Neural cell (in vitro differentiated cells): ENCODE data around the gene IFI30. TPM values are rescaled to one million over a fixed set of nuclear protein-coding genes. Genes with fewer than 3 reads are reported as not detected.

ENCODE experiments used
- H2AFZ ChIP-seq: fragments of 200-600, 300-800 bp; sonication (generic), shearing (Covaris generic); 2 replicates; pipeline ENCODE4 v1.6.0; 2014; ENCODE audit warnings: low read depth, mild to moderate bottlenecking, antibody characterized with exemption, low read length, moderate library complexity
- H3F3A ChIP-seq: fragments of 200-600 bp; shearing (Covaris generic); 2 replicates; pipeline ENCODE4 v1.6.1; 2016; ENCODE audit warnings: mild to moderate bottlenecking, moderate library complexity, mixed read lengths, antibody characterized with exemption, low read length; ENCODE audit not compliant: insufficient read depth, poor library complexity, severe bottlenecking
- H3K27ac ChIP-seq: fragments of 200-600, 300-800 bp; sonication (generic), shearing (Covaris generic); 2 replicates; pipeline ENCODE4 v1.5.1; 2014; ENCODE audit warnings: mild to moderate bottlenecking, low read length, moderate library complexity
- H3K27me3 ChIP-seq: fragments of 300-800, 200-600 bp; sonication (generic), shearing (Covaris generic); 2 replicates; pipeline ENCODE4 v1.6.0; 2014; ENCODE audit warnings: mild to moderate bottlenecking, low read depth, low read length, moderate library complexity; ENCODE audit not compliant: insufficient read depth
- H3K36me3 ChIP-seq: fragments of 300-800, 200-600 bp; sonication (generic), shearing (Covaris generic); 2 replicates; pipeline ENCODE4 v1.5.1; 2014; ENCODE audit warnings: mild to moderate bottlenecking, antibody characterized with exemption, low read length, moderate library complexity; ENCODE audit not compliant: insufficient read depth
- H3K4me2 ChIP-seq: fragments of 300-800, 200-600 bp; sonication (generic), shearing (Covaris generic); 2 replicates; pipeline ENCODE4 v1.6.0; 2014; ENCODE audit warnings: mild to moderate bottlenecking, low read length
- H3K4me3 ChIP-seq: fragments of 300-800, 200-600 bp; sonication (generic), shearing (Covaris generic); 2 replicates; pipeline ENCODE4 v1.5.1; 2014; ENCODE audit warnings: mild to moderate bottlenecking, low read length, moderate library complexity
- H3K79me2 ChIP-seq: fragments of 200-600 bp; shearing (Covaris generic); replicated peaks from 2 replicates; pipeline ENCODE4 v1.6.0; 2014; ENCODE audit warnings: mild to moderate bottlenecking, low read length, moderate library complexity; ENCODE audit not compliant: insufficient read depth
- H3K9ac ChIP-seq: fragments of 300-800, 200-600 bp; sonication (generic), shearing (Covaris generic); 2 replicates; pipeline ENCODE4 v1.6.1; 2016; ENCODE audit warnings: mild to moderate bottlenecking, low read length, mixed read lengths
- H3K9me2 ChIP-seq: fragments of 200-600 bp; shearing (Covaris generic); 2 replicates; pipeline ENCODE4 v1.6.1; 2016; ENCODE audit warnings: mild to moderate bottlenecking, low read length, mixed read lengths; ENCODE audit not compliant: insufficient read depth
- H3K9me3 ChIP-seq: fragments of 200-600, 300-800 bp; sonication (generic), shearing (Covaris generic); 2 replicates; pipeline ENCODE4 v1.6.1; 2016; ENCODE audit warnings: mild to moderate bottlenecking, mixed run types, low read length, moderate library complexity, mixed read lengths
- H4K20me1 ChIP-seq: fragments of 200-600 bp; shearing (Covaris generic); 2 replicates; pipeline ENCODE4 v1.6.1; 2016; ENCODE audit warnings: mild to moderate bottlenecking, mixed run types; ENCODE audit not compliant: insufficient read depth
- CTCF ChIP-seq: fragments of 450-650 bp; IDR thresholded peaks from 2 replicates; pipeline ENCODE4 v1.5.1; 2014; ENCODE audit warnings: antibody characterized with exemption, mild to moderate bottlenecking, moderate library complexity; ENCODE audit not compliant: poor library complexity, severe bottlenecking
- EP300 ChIP-seq: fragments of 450-650 bp; conservative IDR thresholded peaks from 2 replicates; pipeline ENCODE4 v1.6.1; 2014; ENCODE audit warnings: antibody characterized with exemption, mild to moderate bottlenecking, moderate library complexity; ENCODE audit not compliant: poor library complexity, severe bottlenecking
- EZH2 ChIP-seq: fragments of 200-600, 300-800 bp; shearing (Covaris generic), sonication (generic); IDR thresholded peaks from 2 replicates; pipeline ENCODE4 v1.6.1; 2014; ENCODE audit warnings: antibody characterized with exemption, low read length, borderline replicate concordance, mild to moderate bottlenecking; ENCODE audit not compliant: insufficient read depth, poor library complexity, severe bottlenecking
- MXI1 ChIP-seq: fragments of 450-650 bp; conservative IDR thresholded peaks from 2 replicates; pipeline ENCODE4 v1.6.1; 2014; ENCODE audit warnings: antibody characterized with exemption, mild to moderate bottlenecking; ENCODE audit not compliant: poor library complexity, severe bottlenecking
- POLR2AphosphoS5 ChIP-seq: IDR thresholded peaks from 2 replicates; pipeline ENCODE4 v1.6.1; 2012
- RAD21 ChIP-seq: fragments of 450-650 bp; conservative IDR thresholded peaks from 2 replicates; pipeline ENCODE4 v1.6.1; 2014; ENCODE audit warnings: antibody characterized with exemption, mild to moderate bottlenecking, moderate library complexity
- REST ChIP-seq: IDR thresholded peaks from 2 replicates; pipeline ENCODE4 v1.6.1; 2012; ENCODE audit warnings: borderline replicate concordance
- SMC3 ChIP-seq: fragments of 450-650 bp; conservative IDR thresholded peaks from 2 replicates; pipeline ENCODE4 v1.6.1; 2014; ENCODE audit warnings: antibody characterized with exemption, mild to moderate bottlenecking, moderate library complexity; ENCODE audit not compliant: poor library complexity
- TAF1 ChIP-seq: IDR thresholded peaks from 2 replicates; pipeline ENCODE4 v1.6.1; 2012; ENCODE audit warnings: low read depth
- polyA plus RNA-seq: library from polyadenylated mRNA; depleted of rRNA; stranded (reverse); fragments of >200 nt; gene quantifications from 2 replicates; pipeline ENCODE4 v1.2.3, GENCODE V29; 2014

IFI30 gene
- polyA plus RNA-seq, 1 donor from 2014 or later = 0.82 TPM

- Histone ChIP-seq H3K36me3 (no peaks in the 10 kb centered on the region), H3K9me3 (no peaks in the 10 kb centered on the region), H3K4me2 (no peak overlapping the region), H3K27ac (no peak overlapping the region), H2AFZ (no peak overlapping the region), H3K27me3 (no peaks in the 10 kb centered on the region), H3K9ac (no peak overlapping the region), H3F3A (no peaks in the 10 kb centered on the region), H4K20me1 (no peaks in the 10 kb centered on the region), H3K9me2 (no peaks in the 10 kb centered on the region), H3K4me3 (no peak overlapping the region), H3K79me2 (no peaks in the 10 kb centered on the region)
- TF ChIP-seq SMC3 (no peak), MXI1 (no peak), EP300 (no peak), REST (no peak), TAF1 (no peak), CTCF (no peak), RAD21 (no peak), EZH2 (no peak), POLR2AphosphoS5 (no peak)
Observed at GRCh38 chr19:18126097-18126496, 47.5 kb upstream of the IFI30 start.

- H3K9me3 ChIP-seq = no peaks in the 10 kb centered on the region
- H4K20me1 ChIP-seq = no peaks in the 10 kb centered on the region
- TF ChIP-seq REST = no peak
- TF ChIP-seq RAD21 = no peak
- no peak for TF ChIP-seq EP300
- no peak for TF ChIP-seq POLR2AphosphoS5
- no peak for TF ChIP-seq CTCF
- TF ChIP-seq MXI1 = no peak
- no peak for TF ChIP-seq SMC3
- TF ChIP-seq EZH2 = no peak
- TF ChIP-seq TAF1 = no peak
- no peak overlapping the region for H3K27ac ChIP-seq
- H3K27me3 ChIP-seq = no peaks in the 10 kb centered on the region
- H3K9me2 ChIP-seq = no peaks in the 10 kb centered on the region
- no peaks in the 10 kb centered on the region for H3K36me3 ChIP-seq
- no peaks in the 10 kb centered on the region for H3F3A ChIP-seq
- no peak overlapping the region for H3K4me2 ChIP-seq
- H3K79me2 ChIP-seq = no peaks in the 10 kb centered on the region
- H2AFZ ChIP-seq = no peak overlapping the region
- no peak overlapping the region for H3K4me3 ChIP-seq
- no peak overlapping the region for H3K9ac ChIP-seq
Observed at GRCh38 chr19:18128044-18128443, 45.6 kb upstream of the IFI30 start.
